Kidney epithelial cell (primary cell): ENCODE results near the gene UCK2. TPM values are rescaled to one million over a fixed set of nuclear protein-coding genes. Genes with fewer than 3 reads are reported as not detected.

Experiments
- DNase-seq: peaks from one replicate; pipeline ENCODE4 v3.0.0-alpha.2; 2010; ENCODE audit warnings: low read depth
- H3K27me3 ChIP-seq: 2 replicates; pipeline ENCODE4 v1.6.0; 2011; ENCODE audit warnings: low read length; ENCODE audit not compliant: control insufficient read depth, insufficient read depth
- H3K36me3 ChIP-seq: 2 replicates; pipeline ENCODE4 v1.5.1; 2011; ENCODE audit warnings: low read length; ENCODE audit not compliant: control insufficient read depth, insufficient read depth
- H3K4me3 ChIP-seq: 2 replicates; pipeline ENCODE4 v1.5.1; 2011; ENCODE audit warnings: low read depth, mild to moderate bottlenecking, control low read depth, low read length
- total RNA-seq: library from RNA; depleted of rRNA; stranded (reverse); fragments of >200 nt; gene quantifications from 2 replicates; pipeline ENCODE4 v1.2.3, GENCODE V29; 2015
- TF ChIP-seq, protein P1 (sequence below): IDR thresholded peaks from 2 replicates; pipeline ENCODE4 v1.5.1; 2011; ENCODE audit warnings: mild to moderate bottlenecking, moderate library complexity, low read length, control low read depth, inconsistent platforms; ENCODE audit not compliant: insufficient read depth, poor library complexity, severe bottlenecking

Gene UCK2
- total RNA-seq, 1 donor from 2014 or later, result 81.9 TPM

- Histone ChIP-seq H3K4me3 (no peak overlapping the region), H3K27me3 (no peaks in the 10 kb centered on the region), H3K36me3 (no peaks in the 10 kb centered on the region)
- DNase-seq, result no peak
- TF ChIP-seq, protein P1, sequence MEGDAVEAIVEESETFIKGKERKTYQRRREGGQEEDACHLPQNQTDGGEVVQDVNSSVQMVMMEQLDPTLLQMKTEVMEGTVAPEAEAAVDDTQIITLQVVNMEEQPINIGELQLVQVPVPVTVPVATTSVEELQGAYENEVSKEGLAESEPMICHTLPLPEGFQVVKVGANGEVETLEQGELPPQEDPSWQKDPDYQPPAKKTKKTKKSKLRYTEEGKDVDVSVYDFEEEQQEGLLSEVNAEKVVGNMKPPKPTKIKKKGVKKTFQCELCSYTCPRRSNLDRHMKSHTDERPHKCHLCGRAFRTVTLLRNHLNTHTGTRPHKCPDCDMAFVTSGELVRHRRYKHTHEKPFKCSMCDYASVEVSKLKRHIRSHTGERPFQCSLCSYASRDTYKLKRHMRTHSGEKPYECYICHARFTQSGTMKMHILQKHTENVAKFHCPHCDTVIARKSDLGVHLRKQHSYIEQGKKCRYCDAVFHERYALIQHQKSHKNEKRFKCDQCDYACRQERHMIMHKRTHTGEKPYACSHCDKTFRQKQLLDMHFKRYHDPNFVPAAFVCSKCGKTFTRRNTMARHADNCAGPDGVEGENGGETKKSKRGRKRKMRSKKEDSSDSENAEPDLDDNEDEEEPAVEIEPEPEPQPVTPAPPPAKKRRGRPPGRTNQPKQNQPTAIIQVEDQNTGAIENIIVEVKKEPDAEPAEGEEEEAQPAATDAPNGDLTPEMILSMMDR, result no peak
Measured at GRCh38 chr1:165884009-165884689, 56.7 kb downstream of the UCK2 start.

GRCh38 chr1:165884690-165885304 is 57.4 kb downstream of the UCK2 start:
- Histone ChIP-seq H3K27me3 (no peaks in the 10 kb centered on the region), H3K4me3 (no peak overlapping the region), H3K36me3 (no peaks in the 10 kb centered on the region)
- TF ChIP-seq, protein P1, result no peak
- no peak for DNase-seq

- H3K36me3 ChIP-seq, result no peaks in the 10 kb centered on the region
- no peak overlapping the region for H3K4me3 ChIP-seq
- TF ChIP-seq, protein P1, result no peak
- no peak for DNase-seq
- H3K27me3 ChIP-seq, result no peaks in the 10 kb centered on the region
Measured at GRCh38 chr1:165885305-165885694, 57.9 kb downstream of the UCK2 start.

GRCh38 chr1:165886193-165886592 is 58.8 kb downstream of the UCK2 start:
- no peak overlapping the region for H3K4me3 ChIP-seq
- DNase-seq, result no peak
- H3K36me3 ChIP-seq, result no peaks in the 10 kb centered on the region
- no peaks in the 10 kb centered on the region for H3K27me3 ChIP-seq
- TF ChIP-seq, protein P1, result no peak

GRCh38 chr1:165886983-165887382 is 59.6 kb downstream of the UCK2 start:
- Histone ChIP-seq H3K36me3 (no peaks in the 10 kb centered on the region), H3K27me3 (no peaks in the 10 kb centered on the region), H3K4me3 (no peak overlapping the region)
- TF ChIP-seq, protein P1, result no peak
- no peak for DNase-seq
